H9 (cell line): Measurements from ENCODE around the gene SNPH. TPM values are rescaled to one million over a fixed set of nuclear protein-coding genes. Genes with fewer than 3 reads are reported as not detected.

Experiments used
- DNase-seq: peaks from one replicate; pipeline ENCODE4 v3.0.0-alpha.2; 2017
- H2AFZ ChIP-seq: one replicate; pipeline ENCODE4 v1.6.1; 2013; ENCODE audit warnings: mild to moderate bottlenecking, low read length, control low read depth, moderate library complexity
- H2AK5ac ChIP-seq: 2 replicates; pipeline ENCODE4 v1.6.1; 2013; ENCODE audit warnings: low read length, control low read depth, mixed read lengths; ENCODE audit not compliant: insufficient read length
- H2BK120ac ChIP-seq: one replicate; pipeline ENCODE4 v1.6.1; 2013; ENCODE audit warnings: low read depth, mild to moderate bottlenecking, low read length, control low read depth, inconsistent platforms; ENCODE audit not compliant: poor library complexity, severe bottlenecking
- H2BK12ac ChIP-seq: 2 replicates; pipeline ENCODE4 v1.6.1; 2013; ENCODE audit warnings: low read length, control low read depth, mixed read lengths, low read depth; ENCODE audit not compliant: insufficient read length
- H2BK15ac ChIP-seq: 2 replicates; pipeline ENCODE4 v1.6.1; 2013; ENCODE audit warnings: low read depth, low read length, control low read depth
- H2BK20ac ChIP-seq: one replicate; pipeline ENCODE4 v1.6.1; 2013; ENCODE audit warnings: low read depth, mild to moderate bottlenecking, low read length, control low read depth, inconsistent platforms; ENCODE audit not compliant: poor library complexity, severe bottlenecking
- H2BK5ac ChIP-seq: 2 replicates; pipeline ENCODE4 v1.6.1; 2013; ENCODE audit warnings: low read length, control low read depth, mixed read lengths; ENCODE audit not compliant: insufficient read length
- H3K14ac ChIP-seq: 2 replicates; pipeline ENCODE4 v1.6.1; 2013; ENCODE audit warnings: low read length, control low read depth; ENCODE audit not compliant: insufficient read depth
- H3K18ac ChIP-seq: 2 replicates; pipeline ENCODE4 v1.6.1; 2013; ENCODE audit warnings: low read depth, mild to moderate bottlenecking, mixed read lengths, low read length, control low read depth; ENCODE audit not compliant: insufficient read length
- H3K23ac ChIP-seq: 2 replicates; pipeline ENCODE4 v1.6.1; 2013; ENCODE audit warnings: low read length, control low read depth, mixed read lengths, low read depth; ENCODE audit not compliant: insufficient read length
- H3K23me2 ChIP-seq: 2 replicates; pipeline ENCODE4 v1.6.1; 2013; ENCODE audit warnings: low read depth, mild to moderate bottlenecking, mixed read lengths, low read length, control low read depth; ENCODE audit not compliant: insufficient read length, poor library complexity, severe bottlenecking
- H3K27ac ChIP-seq: 2 replicates; pipeline ENCODE4 v1.5.1; 2013; ENCODE audit warnings: low read length, control low read depth, mixed read lengths, low read depth; ENCODE audit not compliant: insufficient read length
- H3K27me3 ChIP-seq: 2 replicates; pipeline ENCODE4 v1.6.1; 2013; ENCODE audit warnings: low read length, control low read depth, inconsistent platforms; ENCODE audit not compliant: insufficient read depth
- H3K4ac ChIP-seq: 2 replicates; pipeline ENCODE4 v1.6.1; 2013; ENCODE audit warnings: low read depth, mild to moderate bottlenecking, control low read depth, inconsistent platforms, low read length, moderate library complexity
- H3K4me1 ChIP-seq: 2 replicates; pipeline ENCODE4 v1.6.1; 2013; ENCODE audit warnings: low read length, control low read depth, inconsistent platforms; ENCODE audit not compliant: insufficient read depth
- H3K4me2 ChIP-seq: 2 replicates; pipeline ENCODE4 v1.6.1; 2013; ENCODE audit warnings: low read length, control low read depth, mixed read lengths; ENCODE audit not compliant: insufficient read length, insufficient read depth
- H3K56ac ChIP-seq: 2 replicates; pipeline ENCODE4 v1.6.1; 2013; ENCODE audit warnings: low read depth, mild to moderate bottlenecking, mixed read lengths, low read length, control low read depth; ENCODE audit not compliant: insufficient read length
- H3K79me1 ChIP-seq: 2 replicates; pipeline ENCODE4 v1.6.1; 2013; ENCODE audit warnings: low read depth, mild to moderate bottlenecking, moderate library complexity, low read length, control low read depth, inconsistent platforms; ENCODE audit not compliant: insufficient read depth, poor library complexity, severe bottlenecking
- H3K79me2 ChIP-seq: 2 replicates; pipeline ENCODE4 v1.6.1; 2013; ENCODE audit warnings: low read length, control low read depth, inconsistent platforms; ENCODE audit not compliant: insufficient read depth
- H3K9ac ChIP-seq: 2 replicates; pipeline ENCODE4 v1.6.1; 2013; ENCODE audit warnings: low read length, control low read depth, mixed read lengths; ENCODE audit not compliant: insufficient read length; ENCODE audit errors: extremely low read depth
- H3K9me3 ChIP-seq: one replicate; pipeline ENCODE4 v1.6.1; 2013; ENCODE audit warnings: low read depth, low read length, inconsistent platforms; ENCODE audit not compliant: control insufficient read depth
- H3T11ph ChIP-seq: one replicate; pipeline ENCODE4 v1.6.1; 2013; ENCODE audit warnings: mild to moderate bottlenecking, low read length, control low read depth, inconsistent platforms
- H4K20me1 ChIP-seq: one replicate; pipeline ENCODE4 v1.6.1; 2013; ENCODE audit not compliant: control insufficient read depth, insufficient read length, insufficient read depth
- H4K5ac ChIP-seq: 2 replicates; pipeline ENCODE4 v1.6.1; 2013; ENCODE audit warnings: low read depth, mild to moderate bottlenecking, mixed read lengths, low read length, control low read depth; ENCODE audit not compliant: insufficient read length
- H4K8ac ChIP-seq: replicated peaks from 2 replicates; pipeline ENCODE4 v1.6.1; 2013; ENCODE audit warnings: low read length, control low read depth, mixed read lengths, low read depth; ENCODE audit not compliant: insufficient read length
- H4K91ac ChIP-seq: 2 replicates; pipeline ENCODE4 v1.6.1; 2013; ENCODE audit warnings: low read depth, mild to moderate bottlenecking, moderate library complexity, mixed read lengths, low read length, control low read depth; ENCODE audit not compliant: insufficient read length
- H3K27ac Mint-ChIP-seq, 3 experiments: 2 replicates in 2 of 3; 3 replicates in 1 of 3; pipeline ENCODE4 v1.8.0; 2020 to 2021; ENCODE audit warnings: mixed read lengths in 3 of 3, mild to moderate bottlenecking in 1 of 3, moderate library complexity in 1 of 3
- H3K27me3 Mint-ChIP-seq: 2 replicates; pipeline ENCODE4 v1.8.0; 2021; ENCODE audit warnings: low read depth, mild to moderate bottlenecking, moderate library complexity, mixed read lengths
- H3K36me3 Mint-ChIP-seq, 3 experiments: 2 replicates in 2 of 3; 3 replicates in 1 of 3; pipeline ENCODE4 v1.8.0; 2020 to 2021; ENCODE audit warnings: low read depth in 3 of 3, mixed read lengths in 3 of 3; ENCODE audit not compliant: insufficient read depth in 1 of 3
- H3K4me1 Mint-ChIP-seq, 2 experiments: 2 replicates each; pipeline ENCODE4 v1.8.0; 2020; ENCODE audit warnings: mixed read lengths in 2 of 2
- H3K4me3 Mint-ChIP-seq, 2 experiments: 2 replicates in 1 of 2; 3 replicates in 1 of 2; pipeline ENCODE4 v1.8.0; 2020 to 2021; ENCODE audit warnings: mild to moderate bottlenecking in 2 of 2, mixed read lengths in 2 of 2, moderate library complexity in 1 of 2
- H3K9me3 Mint-ChIP-seq, 2 experiments: 2 replicates in 1 of 2; 3 replicates in 1 of 2; pipeline ENCODE4 v1.8.0; 2020; ENCODE audit warnings: mild to moderate bottlenecking in 2 of 2, mixed read lengths in 2 of 2, moderate library complexity in 1 of 2
- CTCF ChIP-seq: fragments of 200-600 bp; sonication (generic); conservative IDR thresholded peaks from 3 replicates; pipeline ENCODE4 v1.8.0; 2021; ENCODE audit warnings: antibody characterized with exemption, mild to moderate bottlenecking
- WGBS: extraction: QIAGEN DNeasy Blood & Tissue Kit; methylation state at CpG from one replicate; pipeline ENCODE4 v1.1.7; 2013; ENCODE audit warnings: missing lambda C conversion rate, low lambda C conversion rate, mixed read lengths; ENCODE audit not compliant: insufficient read length; ENCODE audit errors: extremely low coverage; 5-methylcytosine and 5-hydroxymethylcytosine counted together
- total RNA-seq: library from RNA; stranded (reverse); gene quantifications from 2 replicates; pipeline ENCODE4 v1.2.1, GENCODE V29; 2021

SNPH gene
- total RNA-seq, 1 experiment from 2014 or later, result 1.8 TPM

GRCh38 chr20:1322511-1323245 lies 56.6 kb downstream of the SNPH start:
- H3K79me2 ChIP-seq, result peaks cover 6% of the 10 kb centered on the region; the same call in 1 of the 2 replicates
- H3K27me3 Mint-ChIP-seq, result peaks cover 19% of the 10 kb centered on the region
- peaks cover under 1 to 4% of the 10 kb centered on the region in 2 experiments; a peak in 3 of 4 replicates for H3K4me1 Mint-ChIP-seq
- H3K23ac ChIP-seq, result no peak overlapping the region
- no peak overlapping the region for H2AK5ac ChIP-seq
- no peaks in the 10 kb centered on the region for H3K9me3 Mint-ChIP-seq
- no peak for DNase-seq
- H2BK120ac ChIP-seq, result no peak overlapping the region
- H4K5ac ChIP-seq, result no peak overlapping the region
- no peak overlapping the region for H3K4ac ChIP-seq
- H3K56ac ChIP-seq, result no peak overlapping the region
- H4K8ac ChIP-seq, result no peak overlapping the region
- no peak overlapping the region for H2BK5ac ChIP-seq
- H3K14ac ChIP-seq, result no peak overlapping the region
- H3K79me1 ChIP-seq, result peaks cover 11% of the 10 kb centered on the region
- H3K27ac ChIP-seq, result no peak overlapping the region
- H2BK12ac ChIP-seq, result no peak overlapping the region
- H4K20me1 ChIP-seq, result no peaks in the 10 kb centered on the region
- H3K9ac ChIP-seq, result no peak overlapping the region
- H3T11ph ChIP-seq, result no peak overlapping the region
- H2AFZ ChIP-seq, result no peak overlapping the region
- no peaks in the 10 kb centered on the region for H3K9me3 ChIP-seq
- peaks cover 0 to under 1% (median 0%) of the 10 kb centered on the region in 3 experiments; a peak in 1 of 7 replicates for H3K36me3 Mint-ChIP-seq
- no peak overlapping the region for H3K4me3 Mint-ChIP-seq
- no peak overlapping the region for H4K91ac ChIP-seq
- no peak overlapping the region for H3K18ac ChIP-seq
- WGBS, result no CpG with 5 or more reads among the region's 11 CpGs
- H2BK15ac ChIP-seq, result no peak overlapping the region
- no peaks in the 10 kb centered on the region for H3K27me3 ChIP-seq
- no peak overlapping the region for H2BK20ac ChIP-seq
- H3K23me2 ChIP-seq, result peaks cover 9% of the 10 kb centered on the region
- no peak overlapping the region for H3K4me2 ChIP-seq
- peak overlapping the region in 1 of 3 experiments; percentile 42; a peak in 1 of 7 replicates for H3K27ac Mint-ChIP-seq
- 0 out of 2 replicates have a peak, but pooled peaks cover 4% of the 10 kb centered on the region for H3K4me1 ChIP-seq
- no peak for TF ChIP-seq CTCF
